CD14-positive monocyte (primary cell): Measurements from ENCODE around the gene DYNLT2. TPM values are rescaled to one million over a fixed set of nuclear protein-coding genes. Genes with fewer than 3 reads are reported as not detected.

ENCODE experiments used
- DNase-seq, 3 donors: peaks; one replicate each; pipeline ENCODE4 v3.0.0-alpha.2; 2011 to 2022
- H2AFZ ChIP-seq: 2 replicates; pipeline ENCODE4 v1.6.0; 2012; ENCODE audit warnings: mild to moderate bottlenecking, low read depth, low read length, inconsistent platforms; ENCODE audit not compliant: insufficient read depth, poor library complexity, severe bottlenecking
- H3K27ac ChIP-seq, 2 donors: 1 replicate in 1 of 2; 2 replicates in 1 of 2; pipeline ENCODE4 v1.5.1; 2012 to 2013; ENCODE audit warnings: low read length in 2 of 2, control low read depth in 1 of 2, inconsistent platforms in 1 of 2, low read depth in 1 of 2, mild to moderate bottlenecking in 1 of 2
- H3K27me3 ChIP-seq, 2 donors: one replicate each; pipeline versions ENCODE4 v1.6.0 to v1.6.1; 2011 to 2013; ENCODE audit warnings: low read length in 2 of 2; ENCODE audit not compliant: control insufficient read depth in 2 of 2, insufficient read depth in 2 of 2
- H3K36me3 ChIP-seq, 2 donors: replicated peaks in 1 of 2; 1 replicate in 1 of 2; 2 replicates in 1 of 2; pipeline versions ENCODE4 v1.5.1 to v1.6.1; 2012 to 2013; ENCODE audit warnings: low read length in 2 of 2, control low read depth in 1 of 2, inconsistent platforms in 1 of 2, mild to moderate bottlenecking in 1 of 2; ENCODE audit not compliant: insufficient read depth in 2 of 2, control insufficient read depth in 1 of 2
- H3K4me1 ChIP-seq, 2 donors: 1 replicate in 1 of 2; 2 replicates in 1 of 2; pipeline versions ENCODE4 v1.5.1 to v1.6.1; 2012 to 2013; ENCODE audit warnings: low read length in 2 of 2, control low read depth in 1 of 2, inconsistent platforms in 1 of 2, mild to moderate bottlenecking in 1 of 2, moderate library complexity in 1 of 2; ENCODE audit not compliant: insufficient read depth in 2 of 2, control insufficient read depth in 1 of 2
- H3K4me2 ChIP-seq: replicated peaks from 2 replicates; pipeline ENCODE3; 2012; ENCODE audit warnings: low read length, moderate library complexity, mild to moderate bottlenecking; ENCODE audit not compliant: poor library complexity, severe bottlenecking; ENCODE audit errors: extremely low read depth
- H3K4me3 ChIP-seq, 3 experiments: fragments of 200-600 bp in 1 of 3; sonication (generic) in 1 of 3; replicated peaks in 1 of 3; 1 replicate in 2 of 3; 2 replicates in 1 of 3; pipeline ENCODE4 v1.5.1; 2011 to 2013; ENCODE audit warnings: low read length in 3 of 3, mild to moderate bottlenecking in 3 of 3, control low read depth in 2 of 3, low read depth in 2 of 3, inconsistent platforms in 1 of 3, moderate library complexity in 1 of 3
- H3K79me2 ChIP-seq: 2 replicates; pipeline ENCODE4 v1.6.0; 2012; ENCODE audit warnings: mild to moderate bottlenecking, control low read depth, inconsistent platforms, low read length, moderate library complexity; ENCODE audit not compliant: insufficient read depth
- H3K9ac ChIP-seq: 2 replicates; pipeline ENCODE4 v1.6.0; 2017; ENCODE audit warnings: low read length, mild to moderate bottlenecking; ENCODE audit not compliant: insufficient read depth, poor library complexity, severe bottlenecking
- H3K9me3 ChIP-seq, 2 donors: replicated peaks in 1 of 2; 1 replicate in 1 of 2; 2 replicates in 1 of 2; pipeline versions ENCODE4 v1.5.1 to v1.6.1; 2012 to 2013; ENCODE audit warnings: low read length in 2 of 2, control low read depth in 1 of 2; ENCODE audit not compliant: control insufficient read depth in 1 of 2, insufficient read depth in 1 of 2
- H4K20me1 ChIP-seq: 2 replicates; pipeline ENCODE4 v1.6.0; 2012; ENCODE audit warnings: mild to moderate bottlenecking, low read length, control low read depth, moderate library complexity; ENCODE audit not compliant: insufficient read depth
- H3K27ac Mint-ChIP-seq, 7 donors: one replicate each; pipeline ENCODE4 v1.8.0; 2020; ENCODE audit warnings: mild to moderate bottlenecking in 7 of 7, mixed read lengths in 7 of 7, moderate library complexity in 6 of 7, inconsistent platforms in 2 of 7
- H3K27me3 Mint-ChIP-seq, 3 donors: one replicate each; pipeline ENCODE4 v1.8.0; 2021 to 2022; ENCODE audit warnings: low read depth in 3 of 3, mild to moderate bottlenecking in 3 of 3, mixed read lengths in 3 of 3, moderate library complexity in 3 of 3, inconsistent platforms in 1 of 3
- H3K36me3 Mint-ChIP-seq, 2 donors: one replicate each; pipeline ENCODE4 v1.8.0; 2020; ENCODE audit warnings: mixed read lengths in 2 of 2, inconsistent platforms in 1 of 2, mild to moderate bottlenecking in 1 of 2
- H3K4me1 Mint-ChIP-seq: one replicate; pipeline ENCODE4 v1.8.0; 2020; ENCODE audit warnings: mild to moderate bottlenecking, mixed read lengths
- H3K4me3 Mint-ChIP-seq, 2 donors: one replicate each; pipeline ENCODE4 v1.8.0; 2020; ENCODE audit warnings: mild to moderate bottlenecking in 2 of 2, mixed read lengths in 2 of 2, moderate library complexity in 1 of 2
- H3K9me3 Mint-ChIP-seq, 7 donors: one replicate each; pipeline ENCODE4 v1.8.0; 2020 to 2022; ENCODE audit warnings: mixed read lengths in 7 of 7, mild to moderate bottlenecking in 6 of 7, moderate library complexity in 6 of 7, inconsistent platforms in 2 of 7
- CTCF ChIP-seq: fragments of 200-600 bp; IDR thresholded peaks from one replicate; pipeline ENCODE4 v1.8.0; 2022; ENCODE audit warnings: antibody characterized with exemption, mild to moderate bottlenecking
- WGBS: methylation state at CpG from one replicate; pipeline ENCODE4 v1.1.5; 2013; ENCODE audit warnings: missing lambda C conversion rate; ENCODE audit not compliant: insufficient coverage; 5-methylcytosine and 5-hydroxymethylcytosine counted together
- intact Hi-C, 2 donors: fragments of 100-400 bp; cut with micrococcal nuclease; formaldehyde crosslinking; loops; one replicate each; pipeline versions ENCODE4 v1.15.0 to v1.15.1; 2023
- polyA plus RNA-seq, 3 donors: library from polyadenylated mRNA; depleted of rRNA in 1 of 3; unstranded in 2 of 3; stranded (reverse) in 1 of 3; fragments of 300-500 nt in 2 of 3; fragments of >200 nt in 1 of 3; fragmentation: Illumina TruSeq in 2 of 3; gene quantifications; 1 replicate in 2 of 3; 2 replicates in 1 of 3; pipeline ENCODE4 v1.2.3, GENCODE V29; 2012 to 2021

DYNLT2 gene
- polyA plus RNA-seq, 3 donors = 0.19 to 1.5 (median 0.86) TPM

GRCh38 chr6:169755162-169755561 lies 3.8 kb upstream of the DYNLT2 start:
- Mint-ChIP-seq H3K4me3 (no peak overlapping the region), H3K9me3 (no peaks in the 10 kb centered on the region), H3K36me3 (peaks cover 28 to 39% of the 10 kb centered on the region in 2 donors), H3K27ac (peak overlapping the region in 1 of 7 donors; percentile 60), H3K4me1 (peaks cover 21% of the 10 kb centered on the region), H3K27me3 (no peaks in the 10 kb centered on the region)
- H3K4me2 ChIP-seq = no peak overlapping the region
- no peaks in the 10 kb centered on the region for H4K20me1 ChIP-seq
- H3K4me1 ChIP-seq = peaks cover 17 to 18% of the 10 kb centered on the region in 2 donors
- no peak overlapping the region for H3K4me3 ChIP-seq
- H3K79me2 ChIP-seq = peaks cover 19% of the 10 kb centered on the region
- H3K27me3 ChIP-seq = no peaks in the 10 kb centered on the region
- H3K36me3 ChIP-seq = peaks cover 27 to 41% of the 10 kb centered on the region in 2 donors
- intact Hi-C loops = no loop called here
- WGBS = no CpG with 5 or more reads among the region's 6 CpGs
- DNase-seq = no peak
- H3K9me3 ChIP-seq = no peaks in the 10 kb centered on the region
- H3K9ac ChIP-seq = no peak overlapping the region
- TF ChIP-seq CTCF = no peak
- no peak overlapping the region for H2AFZ ChIP-seq
- H3K27ac ChIP-seq = no peak overlapping the region

- intact Hi-C loops = loop anchor here in 1 of 2 donors (2.0 to 5.0 kb wide), 2 partner anchors 50 to 803 kb away; partner anchors contain the start of genes C6orf120, TBP and WDR27
- Mint-ChIP-seq H3K4me3 (peak overlapping the region; percentile 89 to 94), H3K9me3 (peaks cover 0 to 2% (median under 1%) of the 10 kb centered on the region in 7 donors)
Observed at GRCh38 chr6:169752074-169752623, 777 bp upstream of the DYNLT2 start.

More at GRCh38 chr6:169752074-169752623, 777 bp upstream of the DYNLT2 start:
- H3K9ac ChIP-seq = peak overlapping the region; percentile 98
- H3K36me3 Mint-ChIP-seq = peaks cover 9 to 11% of the 10 kb centered on the region in 2 donors
- WGBS = 10% methylated on average over 19 of the region's 19 CpGs
- H3K27ac Mint-ChIP-seq = peak overlapping the region; percentile 89 to 98 (median 96)
- DNase-seq = no peak
- peaks cover 5 to 10% of the 10 kb centered on the region in 2 donors for H3K36me3 ChIP-seq
- H2AFZ ChIP-seq = peak overlapping the region; percentile 87
- H4K20me1 ChIP-seq = no peaks in the 10 kb centered on the region
- peaks cover 19% of the 10 kb centered on the region for H3K79me2 ChIP-seq
- peaks cover 0 to 1% (median 0%) of the 10 kb centered on the region in 3 donors for H3K27me3 Mint-ChIP-seq
- peak overlapping the region; percentile 51 to 95 (median 84) for H3K4me3 ChIP-seq
- peak overlapping the region; percentile 81 for H3K4me2 ChIP-seq
- H3K4me1 Mint-ChIP-seq = peaks cover 26% of the 10 kb centered on the region
- no peaks in the 10 kb centered on the region for H3K9me3 ChIP-seq
- no peak for TF ChIP-seq CTCF
- H3K27me3 ChIP-seq = no peaks in the 10 kb centered on the region
- peak overlapping the region; percentile 87 to 94 for H3K27ac ChIP-seq
- H3K4me1 ChIP-seq = peaks cover 17 to 18% of the 10 kb centered on the region in 2 donors
